GM18511 (cell line): ENCODE results near the gene HSPA9.

Experiments used
- ATAC-seq: cut with Tn5 transposase; IDR thresholded peaks from one replicate; pipeline ENCODE4 v1.9.1; 2021; ENCODE audit warnings: mild to moderate bottlenecking, moderate library complexity; ENCODE audit not compliant: unreplicated experiment

Gene HSPA9

GRCh38 chr5:138575194-138576015 lies at the start of gene HSPA9:
Gene HSPA9, minus strand, starts transcription at chr5:138575401. Its CDS starts 83 bp downstream, at chr5:138575318.
- peak; percentile 88 for ATAC-seq

GRCh38 chr5:138623053-138623452 lies 47.9 kb upstream of the HSPA9 start:
- ATAC-seq = no peak

GRCh38 chr5:138622051-138622450 lies 46.9 kb upstream of the HSPA9 start:
- ATAC-seq = no peak

GRCh38 chr5:138620663-138621224 lies 45.5 kb upstream of the HSPA9 start:
- no peak for ATAC-seq

GRCh38 chr5:138616508-138616907 lies 41.3 kb upstream of the HSPA9 start:
- ATAC-seq = no peak

GRCh38 chr5:138615461-138615860 lies 40.3 kb upstream of the HSPA9 start:
- ATAC-seq = no peak

- no peak for ATAC-seq
Observed at GRCh38 chr5:138611678-138612218, 36.5 kb upstream of the HSPA9 start.

GRCh38 chr5:138610918-138611677 lies 35.9 kb upstream of the HSPA9 start:
- no peak for ATAC-seq

GRCh38 chr5:138610415-138610917 lies 35.3 kb upstream of the HSPA9 start:
- no peak for ATAC-seq

- no peak for ATAC-seq
Observed at GRCh38 chr5:138606378-138607064, 31.3 kb upstream of the HSPA9 start.

- peak; percentile 82 for ATAC-seq
Observed at GRCh38 chr5:138605254-138605972, 30.2 kb upstream of the HSPA9 start.

- ATAC-seq = no peak
Observed at GRCh38 chr5:138604176-138604785, 29.1 kb upstream of the HSPA9 start.

- ATAC-seq = no peak
Observed at GRCh38 chr5:138603249-138603920, 28.2 kb upstream of the HSPA9 start.

- no peak for ATAC-seq
Observed at GRCh38 chr5:138602371-138603000, 27.3 kb upstream of the HSPA9 start.

- no peak for ATAC-seq
Observed at GRCh38 chr5:138601444-138601843, 26.2 kb upstream of the HSPA9 start.

GRCh38 chr5:138600446-138600845 lies 25.2 kb upstream of the HSPA9 start:
- no peak for ATAC-seq

- ATAC-seq = no peak
Observed at GRCh38 chr5:138597661-138598400, 22.6 kb upstream of the HSPA9 start.
